Keratinocyte (primary cell): ENCODE results near the gene OR8K1. TPM values are rescaled to one million over a fixed set of nuclear protein-coding genes. Genes with fewer than 3 reads are reported as not detected.

Experiments used
- DNase-seq: peaks from one replicate; pipeline ENCODE4 v3.0.0-alpha.2; 2011; ENCODE audit warnings: low read depth, missing footprints, low spot score
- FAIRE-seq: peaks from 2 replicates; lab custom pipeline; 2011; peaks lifted over from hg19 to GRCh38; lab: Jason Lieb, UNC
- H2AFZ ChIP-seq: 2 replicates; pipeline ENCODE4 v1.6.0; 2012; ENCODE audit warnings: low read length, control low read depth, inconsistent platforms; ENCODE audit not compliant: control insufficient read depth
- H3K27ac ChIP-seq: 2 replicates; pipeline ENCODE4 v1.5.1; 2011; ENCODE audit warnings: low read length; ENCODE audit not compliant: control insufficient read depth, insufficient read depth
- H3K27me3 ChIP-seq: 3 replicates; pipeline ENCODE4 v1.6.0; 2011; ENCODE audit warnings: low read length; ENCODE audit not compliant: control insufficient read depth, insufficient read depth; ENCODE audit errors: extremely low read depth
- H3K36me3 ChIP-seq, 2 experiments: 2 replicates in 1 of 2; 3 replicates in 1 of 2; pipeline ENCODE4 v1.5.1; 2011; ENCODE audit warnings: low read length in 2 of 2, mild to moderate bottlenecking in 1 of 2; ENCODE audit not compliant: control insufficient read depth in 2 of 2, insufficient read depth in 2 of 2; ENCODE audit errors: extremely low read depth in 1 of 2
- H3K4me1 ChIP-seq: 3 replicates; pipeline ENCODE4 v1.5.1; 2011; ENCODE audit warnings: low read length; ENCODE audit not compliant: control insufficient read depth, insufficient read depth; ENCODE audit errors: extremely low read depth
- H3K4me2 ChIP-seq: 3 replicates; pipeline ENCODE4 v1.6.0; 2011; ENCODE audit warnings: low read depth, low read length; ENCODE audit not compliant: control insufficient read depth, insufficient read depth; ENCODE audit errors: extremely low read depth
- H3K4me3 ChIP-seq, 3 experiments: fragments of 200-600 bp in 1 of 3; sonication (generic) in 1 of 3; 2 replicates in 2 of 3; 3 replicates in 1 of 3; pipeline ENCODE4 v1.5.1; 2011 to 2016; ENCODE audit warnings: low read length in 3 of 3, mild to moderate bottlenecking in 3 of 3, control low read depth in 2 of 3, inconsistent platforms in 1 of 3, low read depth in 1 of 3, mixed read lengths in 1 of 3, mixed run types in 1 of 3, moderate library complexity in 1 of 3; ENCODE audit not compliant: control insufficient read depth in 2 of 3, insufficient read depth in 2 of 3; ENCODE audit errors: extremely low read depth in 1 of 3
- H3K79me2 ChIP-seq: 2 replicates; pipeline ENCODE4 v1.6.0; 2012; ENCODE audit warnings: low read length; ENCODE audit not compliant: control insufficient read depth, insufficient read depth
- H3K9ac ChIP-seq: 3 replicates; pipeline ENCODE4 v1.6.0; 2011; ENCODE audit warnings: low read length; ENCODE audit not compliant: control insufficient read depth, insufficient read depth; ENCODE audit errors: extremely low read depth
- H3K9me1 ChIP-seq: 3 replicates; pipeline ENCODE4 v1.6.0; 2011; ENCODE audit warnings: low read length; ENCODE audit not compliant: control insufficient read depth, insufficient read depth; ENCODE audit errors: extremely low read depth
- H3K9me3 ChIP-seq: 2 replicates; pipeline ENCODE4 v1.5.1; 2012; ENCODE audit warnings: low read depth, low read length; ENCODE audit not compliant: control insufficient read depth
- H4K20me1 ChIP-seq: 3 replicates; pipeline ENCODE4 v1.6.0; 2011; ENCODE audit warnings: low read length; ENCODE audit not compliant: control insufficient read depth, insufficient read depth; ENCODE audit errors: extremely low read depth
- CTCF ChIP-seq, 3 experiments: IDR thresholded peaks in 1 of 3; conservative IDR thresholded peaks in 1 of 3; optimal IDR thresholded peaks in 1 of 3; 2 replicates in 2 of 3; 3 replicates in 1 of 3; pipeline versions ENCODE3 to v1.5.1; 2011; ENCODE audit warnings: low read length in 3 of 3, mild to moderate bottlenecking in 3 of 3, moderate library complexity in 2 of 3, control low read depth in 1 of 3, inconsistent platforms in 1 of 3; ENCODE audit not compliant: insufficient read depth in 2 of 3; ENCODE audit errors: extremely low read depth in 1 of 3
- EZH2 ChIP-seq: IDR thresholded peaks from one replicate; pipeline ENCODE4 v1.6.1; 2012; ENCODE audit warnings: inconsistent platforms, mild to moderate bottlenecking, low read length, moderate library complexity
- dilution Hi-C: fragments of 300-500 bp; cut with MboI; formaldehyde crosslinking; loops from one replicate; pipeline ENCODE4 v1.7.0; 2020; ENCODE audit warnings: low sequenced_read_pairs; ENCODE audit not compliant: extremely low pct_ligation_motif_present
- polyA plus RNA-seq, 5 experiments: library from polyadenylated mRNA; depleted of rRNA in 3 of 5; stranded (reverse) in 3 of 5; stranded (forward) in 1 of 5; unstranded in 1 of 5; fragments of >200 nt; gene quantifications; 1 replicate in 1 of 5; 2 replicates in 3 of 5; 3 replicates in 1 of 5; pipeline versions ENCODE4 v1.2.1 to v1.2.3, GENCODE V29; 2011 to 2012; ENCODE audit warnings: missing spikeins in 2 of 5, low read depth in 1 of 5, low replicate concordance in 1 of 5

OR8K1 gene
- polyA plus RNA-seq, 1 donor (not counting 4 experiments of a cell fraction or from before 2014, with no cell fraction given) = not detected

- dilution Hi-C loops = no loop called here
- FAIRE-seq = no peak
- no peak within 1 kb of the TSS for H3K27ac ChIP-seq
- no peaks in the 10 kb centered on the region for H3K79me2 ChIP-seq
- no peak within 1 kb of the TSS for H3K9ac ChIP-seq
- H3K4me1 ChIP-seq = no peaks in the 10 kb centered on the region
- no peaks in the 10 kb centered on the region for H3K9me1 ChIP-seq
- no peak for DNase-seq
- H2AFZ ChIP-seq = no peak within 1 kb of the TSS
- no peaks in the 10 kb centered on the region for H4K20me1 ChIP-seq
- peaks cover 3% of the 10 kb centered on the region for H3K9me3 ChIP-seq
- no peak within 1 kb of the TSS for H3K4me3 ChIP-seq
- TF ChIP-seq CTCF (optimal IDR thresholded peaks at IDR 0.05 in 1 of 3, IDR thresholded peaks at IDR 0.05 in 1 of 3, conservative IDR thresholded peaks at IDR 0.05 in 1 of 3; ENCODE audit: extremely low read depth in 1 of 3, insufficient read depth in 2 of 3, low read length in 3 of 3) = no peak
- TF ChIP-seq EZH2 = no peak
- no peak within 1 kb of the TSS for H3K4me2 ChIP-seq
- H3K27me3 ChIP-seq = no peaks in the 10 kb centered on the region
- H3K36me3 ChIP-seq = no peaks in the 10 kb centered on the region
Measured at GRCh38 chr11:56375324-56375723, 29.5 kb downstream of the OR8K1 start, which contains the start of gene OR8U1. OR8U1 (plus strand) TSS chr11:56375624; CDS start chr11:56375624, 0 bp downstream.

GRCh38 chr11:56380120-56380519 lies 34.3 kb downstream of the OR8K1 start:
- Histone ChIP-seq H3K9me1 (no peaks in the 10 kb centered on the region), H3K4me2 (no peak overlapping the region), H2AFZ (no peak overlapping the region), H3K27me3 (no peaks in the 10 kb centered on the region), H4K20me1 (no peaks in the 10 kb centered on the region), H3K9me3 (peaks cover 3% of the 10 kb centered on the region), H3K79me2 (no peaks in the 10 kb centered on the region), H3K4me1 (no peaks in the 10 kb centered on the region), H3K4me3 (no peak overlapping the region), H3K36me3 (no peaks in the 10 kb centered on the region), H3K27ac (no peak overlapping the region), H3K9ac (no peak overlapping the region)
- TF ChIP-seq EZH2 (no peak), CTCF (optimal IDR thresholded peaks at IDR 0.05 in 1 of 3, IDR thresholded peaks at IDR 0.05 in 1 of 3, conservative IDR thresholded peaks at IDR 0.05 in 1 of 3; ENCODE audit: extremely low read depth in 1 of 3, insufficient read depth in 2 of 3, low read length in 3 of 3) (no peak)
- FAIRE-seq = no peak
- dilution Hi-C loops = no loop called here
- no peak for DNase-seq
